ENCODE results near the gene IL31.
A peak's percentile ranks its signal among the peaks of the same experiment; 100 is the strongest.

Gene IL31

DNA sequence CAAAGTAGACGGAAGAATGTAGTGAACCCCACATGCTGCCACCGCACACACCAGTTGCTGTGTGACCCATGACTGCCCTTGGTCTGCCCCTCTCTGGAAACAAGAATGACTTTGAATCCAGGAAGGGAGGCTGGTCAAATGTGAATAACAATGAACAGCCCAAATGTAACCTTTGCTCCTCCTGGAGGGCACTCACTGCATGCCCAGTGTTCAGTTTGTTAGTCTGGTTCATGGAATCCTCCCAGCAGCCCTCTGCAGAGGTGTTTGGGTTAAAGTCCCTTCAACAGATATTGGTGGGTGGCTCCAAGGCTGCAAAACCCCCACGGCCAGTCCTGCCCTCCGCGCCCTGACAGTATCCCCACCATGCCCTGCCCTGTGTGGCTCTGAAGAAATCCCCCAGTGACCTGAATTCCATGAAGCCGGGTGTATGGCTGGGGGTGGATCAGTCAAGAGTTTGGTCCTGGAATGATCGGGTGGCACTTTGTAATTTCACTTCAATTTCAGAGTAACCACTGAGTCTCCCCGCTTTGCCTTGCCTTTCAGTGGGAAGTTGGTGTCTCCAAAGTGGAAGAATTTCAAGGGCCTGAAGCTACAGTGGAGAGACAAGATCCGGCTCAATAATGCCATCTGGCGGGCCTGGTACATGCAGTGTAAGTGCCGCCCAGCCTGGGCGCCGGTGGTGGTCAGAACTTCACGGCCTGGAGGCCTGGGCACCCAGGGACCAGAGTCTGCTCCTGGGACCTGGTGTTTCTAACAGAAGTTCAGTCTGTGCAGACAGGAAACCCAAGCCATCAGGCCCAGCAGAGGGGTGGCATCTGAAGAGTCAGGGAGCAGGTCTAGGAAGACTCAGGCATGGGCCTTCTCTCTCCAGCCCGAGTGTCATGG is 47.1 kb downstream of the IL31 start:
- no peak for DNase-seq

GRCh38 chr12:122126342-122126635 is 47.7 kb downstream of the IL31 start:
- DNase-seq, result no peak

DNA sequence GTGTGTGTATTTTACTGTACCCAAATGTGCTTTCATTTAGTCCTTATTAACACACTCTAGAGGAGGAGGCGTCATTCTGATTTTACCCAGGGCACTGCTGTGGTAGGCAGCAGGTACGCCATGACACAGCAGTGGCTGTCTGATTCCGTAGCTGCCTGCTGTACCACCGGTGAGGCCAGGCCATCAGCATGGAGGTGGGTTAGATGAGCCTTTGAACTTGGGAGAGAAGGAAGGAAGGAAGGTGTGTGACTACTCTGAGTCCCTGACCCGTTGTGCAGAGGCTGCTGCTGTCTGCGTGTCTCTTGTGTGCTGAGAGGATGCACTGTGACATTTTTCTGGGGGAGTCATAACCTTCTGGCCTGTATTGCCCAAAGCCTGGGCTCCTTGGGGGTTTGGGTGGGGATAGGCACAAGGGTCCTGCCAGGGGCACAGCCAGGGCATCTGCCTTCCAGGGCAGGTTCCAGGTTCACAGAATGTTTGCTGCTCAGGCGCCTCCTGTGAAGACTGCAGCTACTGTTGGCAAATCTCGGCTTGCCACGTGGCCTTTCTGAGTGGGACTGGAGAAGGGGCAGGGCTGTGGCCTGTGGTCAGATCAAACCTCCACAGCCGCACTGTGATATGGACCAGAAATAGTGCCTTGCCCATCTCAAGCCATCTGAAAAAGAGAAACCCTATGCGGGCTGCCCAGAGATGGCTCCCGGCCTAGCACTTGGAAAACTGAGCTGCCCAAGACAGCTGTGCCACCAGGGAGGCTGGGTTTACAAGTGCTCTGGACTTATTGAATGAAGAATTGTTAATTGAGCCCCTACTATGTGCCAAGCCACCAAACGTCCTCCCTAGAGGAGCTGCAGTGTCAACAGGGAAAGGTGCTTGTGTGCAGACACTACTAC is 48.3 kb downstream of the IL31 start:
- DNase-seq, result no peak

- DNase-seq, result no peak
Measured at GRCh38 chr12:122124370-122124769, 49.7 kb downstream of the IL31 start.

DNA sequence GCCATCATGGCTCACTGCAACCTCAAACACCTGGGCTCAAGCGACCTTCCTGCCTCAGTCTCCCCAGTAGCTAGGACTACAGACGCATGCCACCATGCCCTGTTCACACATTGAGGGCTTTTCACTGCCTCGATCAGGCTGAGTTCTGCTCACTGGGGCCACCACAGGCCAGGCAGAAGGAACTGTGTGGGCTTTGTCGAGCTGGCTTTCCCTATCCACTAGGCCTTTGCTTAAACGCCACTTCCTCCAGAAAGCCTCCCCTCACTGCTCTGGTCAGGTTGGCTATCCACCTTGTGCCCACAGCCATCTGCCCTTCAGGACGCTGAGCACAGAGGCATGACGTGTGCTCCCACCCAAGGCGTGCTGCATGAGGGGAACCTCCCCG is 50.3 kb downstream of the IL31 start:
- DNase-seq, result no peak

DNA sequence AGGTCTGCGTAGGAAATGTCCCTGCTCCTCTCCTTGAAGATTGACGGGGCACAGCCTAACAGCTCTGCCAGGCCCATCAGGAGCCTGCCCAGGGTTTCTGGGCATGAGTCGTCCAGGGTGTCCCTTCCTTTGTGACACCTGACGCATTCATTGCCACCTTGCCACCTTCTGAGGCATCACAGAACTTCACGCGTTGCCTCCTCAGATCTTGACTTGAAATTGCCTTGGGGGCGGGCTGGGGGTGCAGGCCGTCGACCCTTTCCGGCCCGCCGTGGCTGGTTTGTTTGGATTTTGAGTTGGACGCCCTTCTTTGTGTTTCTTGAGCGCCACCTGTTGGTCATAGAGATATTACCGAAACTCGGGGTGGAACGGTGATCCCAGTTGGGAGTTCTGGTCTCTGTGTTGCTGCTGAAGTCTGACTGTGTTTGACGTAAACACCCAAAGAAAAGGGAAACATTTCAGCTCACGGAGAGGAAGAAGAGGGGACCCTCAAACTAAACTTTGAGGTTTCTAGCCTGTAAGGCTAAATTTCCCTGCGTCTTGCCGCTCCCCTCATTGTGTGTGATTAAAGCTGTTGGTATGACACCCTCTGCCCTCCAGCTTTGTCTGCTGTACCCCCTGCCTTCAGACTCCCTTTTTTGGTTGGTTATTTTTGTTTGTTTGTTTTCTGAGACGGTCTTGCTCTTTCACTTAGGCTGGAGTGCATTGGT is 50.8 kb downstream of the IL31 start:
- peak; percentile 62 for DNase-seq
